Breast epithelium (tissue), 4 donors: ENCODE measurements around the gene GHITM. TPM values are rescaled to one million over a fixed set of nuclear protein-coding genes. Genes with fewer than 3 reads are reported as not detected.
"Not testable (repeated sequence)": the region's sequence is repeated elsewhere in the genome, so short reads cannot be mapped to it uniquely, and the experiment has no call there.

Source experiments
- DNase-seq, 2 donors: peaks; one replicate each; pipeline ENCODE4 v3.0.0-alpha.2; 2019; ENCODE audit warnings: low spot score in 2 of 2
- H3K27ac ChIP-seq, 2 donors: fragments of 200-600 bp; sonication (generic) in 1 of 2; one replicate each; pipeline ENCODE4 v1.5.1; 2016 to 2019; ENCODE audit warnings: mild to moderate bottlenecking in 1 of 2
- H3K27me3 ChIP-seq, 2 donors: fragments of 200-600 bp; sonication (generic) in 1 of 2; one replicate each; pipeline versions ENCODE4 v1.5.1 to v1.6.0; 2017 to 2019; ENCODE audit warnings: control low read depth in 1 of 2, mild to moderate bottlenecking in 1 of 2
- H3K36me3 ChIP-seq: fragments of 200-600 bp; one replicate; pipeline ENCODE4 v1.5.1; 2019
- H3K4me1 ChIP-seq, 2 donors: fragments of 200-600 bp; sonication (generic); one replicate each; pipeline ENCODE4 v1.5.1; 2016 to 2019; ENCODE audit warnings: control low read depth in 1 of 2
- H3K4me3 ChIP-seq, 3 donors: fragments of 200-600 bp; sonication (generic); 1 replicate in 2 of 3; 2 replicates in 1 of 3; pipeline ENCODE4 v1.5.1; 2016 to 2019; ENCODE audit warnings: mild to moderate bottlenecking in 3 of 3, moderate library complexity in 2 of 3
- H3K9me3 ChIP-seq, 2 donors: fragments of 200-600 bp; sonication (generic) in 1 of 2; one replicate each; pipeline ENCODE4 v1.5.1; 2016 to 2019; ENCODE audit warnings: control low read depth in 1 of 2
- CTCF ChIP-seq, 3 donors: fragments of 450-650 bp; IDR thresholded peaks; one replicate each; pipeline ENCODE4 v1.5.1; 2016 to 2017; ENCODE audit warnings: antibody characterized with exemption in 3 of 3, mild to moderate bottlenecking in 3 of 3, moderate library complexity in 3 of 3
- POLR2A ChIP-seq: fragments of 450-650 bp; IDR thresholded peaks from one replicate; pipeline ENCODE4 v1.6.1; 2016; ENCODE audit warnings: antibody characterized with exemption, mild to moderate bottlenecking, moderate library complexity
- POLR2AphosphoS5 ChIP-seq, 3 donors: sonication (generic); formaldehyde crosslinking; IDR thresholded peaks; one replicate each; pipeline ENCODE4 v1.6.1; 2017; ENCODE audit warnings: antibody characterized with exemption in 3 of 3
- intact Hi-C: fragments of 100-400 bp; cut with DNase I; formaldehyde crosslinking; loops from one replicate; pipeline ENCODE4 v1.15.1; 2023; ENCODE audit warnings: low total_unique reads
- total RNA-seq, 3 donors: library from RNA; depleted of rRNA; stranded (reverse); fragments of >200 nt; gene quantifications; one replicate each; pipeline ENCODE4 v1.1.0, GENCODE V29; 2016

Gene GHITM
- total RNA-seq, 3 donors from 2014 or later, result 118 to 161 (median 133) TPM

GRCh38 chr10:84178160-84178609, 38.9 kb downstream of the GHITM start:
- Histone ChIP-seq H3K27ac (no peak overlapping the region), H3K27me3 (no peaks in the 10 kb centered on the region), H3K4me3 (no peak overlapping the region), H3K4me1 (no peaks in the 10 kb centered on the region), H3K9me3 (no peaks in the 10 kb centered on the region), H3K36me3 (no peaks in the 10 kb centered on the region)
- TF ChIP-seq POLR2AphosphoS5 (IDR thresholded peaks at IDR 0.05), result no peak
- TF ChIP-seq CTCF (IDR thresholded peaks at IDR 0.05), result no peak
- no peak for TF ChIP-seq POLR2A
- intact Hi-C loops, result no loop called here
- no peak for DNase-seq

GRCh38 chr10:84179059-84179710, 39.9 kb downstream of the GHITM start:
- intact Hi-C loops, result no loop called here
- H3K36me3 ChIP-seq, result no peaks in the 10 kb centered on the region
- no peak overlapping the region for H3K4me3 ChIP-seq
- H3K9me3 ChIP-seq, result no peaks in the 10 kb centered on the region
- TF ChIP-seq POLR2AphosphoS5 (IDR thresholded peaks at IDR 0.05) (no peak), CTCF (IDR thresholded peaks at IDR 0.05) (no peak), POLR2A (no peak)
- H3K4me1 ChIP-seq, result no peaks in the 10 kb centered on the region
- H3K27me3 ChIP-seq, result no peaks in the 10 kb centered on the region
- H3K27ac ChIP-seq, result no peak overlapping the region
- DNase-seq, result peak in 1 of 2 donors; percentile 57

- intact Hi-C loops, H3K27ac ChIP-seq, H3K4me1 ChIP-seq, H3K9me3 ChIP-seq, H3K27me3 ChIP-seq, H3K36me3 ChIP-seq, DNase-seq, H3K4me3 ChIP-seq: not testable (repeated sequence)
Observed at GRCh38 chr10:84180386-84180785, 41.1 kb downstream of the GHITM start.

GRCh38 chr10:84181631-84182030, 42.3 kb downstream of the GHITM start:
- TF ChIP-seq CTCF (IDR thresholded peaks at IDR 0.05) (no peak), POLR2A (no peak), POLR2AphosphoS5 (IDR thresholded peaks at IDR 0.05) (no peak)
- Histone ChIP-seq H3K36me3 (no peaks in the 10 kb centered on the region), H3K4me3 (no peak overlapping the region), H3K27me3 (peaks cover 0 to 8% of the 10 kb centered on the region in 2 donors), H3K4me1 (no peaks in the 10 kb centered on the region), H3K27ac (no peak overlapping the region), H3K9me3 (no peaks in the 10 kb centered on the region)
- intact Hi-C loops, result no loop called here
- no peak for DNase-seq

GRCh38 chr10:84184517-84184916, 45.2 kb downstream of the GHITM start:
- Histone ChIP-seq H3K36me3 (no peaks in the 10 kb centered on the region), H3K9me3 (no peaks in the 10 kb centered on the region), H3K27me3 (peaks cover 0 to 17% of the 10 kb centered on the region in 2 donors), H3K27ac (no peak overlapping the region), H3K4me1 (no peaks in the 10 kb centered on the region), H3K4me3 (no peak overlapping the region)
- TF ChIP-seq CTCF (IDR thresholded peaks at IDR 0.05) (no peak), POLR2AphosphoS5 (IDR thresholded peaks at IDR 0.05) (no peak), POLR2A (no peak)
- intact Hi-C loops, result no loop called here
- DNase-seq, result no peak
